T-cell (primary cell): ENCODE data around the gene PFDN5. TPM values are rescaled to one million over a fixed set of nuclear protein-coding genes. Genes with fewer than 3 reads are reported as not detected.

Source experiments
- ATAC-seq, 4 experiments: fragments of 200-7000 bp in 3 of 4; fragments of 150-1000 bp in 1 of 4; cut with Tn5 transposase; replicated peaks in 1 of 4; 1 replicate in 3 of 4; 2 replicates in 1 of 4; pipeline ENCODE4 v1.10.0; 2021; ENCODE audit warnings: moderate library complexity in 3 of 4, mild to moderate bottlenecking in 2 of 4, moderate number of reproducible peaks in 1 of 4
- CTCF ChIA-PET, 2 donors: fragments of 300-600 bp; sonication (Branson Sonifier 250); formaldehyde crosslinking; loops; one replicate each; lab custom pipeline; 2022; ENCODE audit warnings: antibody characterized with exemption in 2 of 2; lab: Charles Lee
- POLR2A ChIA-PET, 2 donors: fragments of 300-600 bp; sonication (Branson Sonifier 250); formaldehyde crosslinking; loops; one replicate each; lab custom pipeline; 2022; ENCODE audit warnings: antibody characterized with exemption in 2 of 2; lab: Charles Lee
- DNase-seq, 35 experiments: peaks; one replicate each; pipeline versions ENCODE4 v3.0.0 to v3.0.0-alpha.2; 2013 to 2023
- H3K27ac ChIP-seq: one replicate; pipeline ENCODE4 v1.5.1; 2013; ENCODE audit warnings: low read length
- H3K27me3 ChIP-seq, 2 experiments: replicated peaks in 1 of 2; 1 replicate in 1 of 2; 2 replicates in 1 of 2; pipeline versions ENCODE4 v1.6.1 to v1.7.0; 2013; ENCODE audit warnings: low read length in 1 of 2, mixed read lengths in 1 of 2; ENCODE audit not compliant: control insufficient read depth in 2 of 2, insufficient read depth in 2 of 2; ENCODE audit errors: extremely low read depth in 1 of 2
- H3K36me3 ChIP-seq, 2 donors: 1 replicate in 1 of 2; 2 replicates in 1 of 2; pipeline versions ENCODE4 v1.6.1 to v1.7.0; 2013; ENCODE audit warnings: low read length in 1 of 2; ENCODE audit not compliant: control insufficient read depth in 2 of 2, insufficient read depth in 1 of 2; ENCODE audit errors: extremely low read depth in 1 of 2
- H3K4me1 ChIP-seq, 2 experiments: 1 replicate in 1 of 2; 2 replicates in 1 of 2; pipeline versions ENCODE4 v1.6.1 to v1.7.0; 2013; ENCODE audit warnings: low read length in 2 of 2, mixed read lengths in 1 of 2; ENCODE audit not compliant: insufficient read depth in 2 of 2, control insufficient read depth in 1 of 2; ENCODE audit errors: extremely low read depth in 1 of 2
- H3K4me3 ChIP-seq, 2 donors: 1 replicate in 1 of 2; 2 replicates in 1 of 2; pipeline versions ENCODE4 v1.5.1 to v1.7.0; 2013; ENCODE audit warnings: mild to moderate bottlenecking in 2 of 2, low read length in 1 of 2, moderate library complexity in 1 of 2; ENCODE audit not compliant: control insufficient read depth in 1 of 2; ENCODE audit errors: extremely low read depth in 1 of 2
- H3K9me3 ChIP-seq: 2 replicates; pipeline ENCODE4 v1.7.0; 2013
- H3K27ac Mint-ChIP-seq, 2 donors: one replicate each; pipeline ENCODE4 v1.8.0; 2020 to 2021; ENCODE audit warnings: mild to moderate bottlenecking in 2 of 2, mixed read lengths in 2 of 2
- H3K27me3 Mint-ChIP-seq, 2 donors: one replicate each; pipeline ENCODE4 v1.8.0; 2021 to 2022; ENCODE audit warnings: mixed read lengths in 2 of 2
- H3K36me3 Mint-ChIP-seq: one replicate; pipeline ENCODE4 v1.8.0; 2021; ENCODE audit warnings: mixed read lengths
- H3K4me1 Mint-ChIP-seq, 3 donors: one replicate each; pipeline ENCODE4 v1.8.0; 2020 to 2022; ENCODE audit warnings: mixed read lengths in 3 of 3, mild to moderate bottlenecking in 1 of 3
- H3K4me3 Mint-ChIP-seq, 3 donors: one replicate each; pipeline ENCODE4 v1.8.0; 2020 to 2022; ENCODE audit warnings: mild to moderate bottlenecking in 3 of 3, mixed read lengths in 3 of 3, moderate library complexity in 3 of 3
- H3K9me3 Mint-ChIP-seq, 3 donors: one replicate each; pipeline ENCODE4 v1.8.0; 2020 to 2022; ENCODE audit warnings: mixed read lengths in 3 of 3
- WGBS: methylation state at CpG from one replicate; pipeline ENCODE4 v1.1.5; 2013; ENCODE audit warnings: missing lambda C conversion rate; ENCODE audit not compliant: insufficient coverage; 5-methylcytosine and 5-hydroxymethylcytosine counted together
- total RNA-seq, 35 experiments: library from RNA in 6 of 35; stranded (reverse) in 6 of 35; fragments of 120-200 nt in 1 of 35; gene quantifications; one replicate each; pipeline versions ENCODE4 v1.2.1 to v1.2.4 and lab custom pipeline; 2013 to 2026

The PFDN5 gene
- total RNA-seq, 5 donors from 2014 or later (not counting 1 experiment from before 2014, with no cell fraction given) = 591 to 643 (median 612) TPM

- DNase-seq (no peak), ATAC-seq (no peak)
- ChIA-PET POLR2A (no interaction called here), CTCF (interaction anchor here in 1 of 2 donors (2.5 kb wide), 1 partner anchor 23 kb away, joined by 26 read pairs; no protein-coding TSS in a partner anchor)
- Histone ChIP-seq H3K36me3 (no peaks in the 10 kb centered on the region), H3K4me3 (no peak overlapping the region), H3K4me1 (peaks cover 6 to 15% of the 10 kb centered on the region in 2 experiments), H3K27ac (no peak overlapping the region), H3K9me3 (no peaks in the 10 kb centered on the region), H3K27me3 (no peaks in the 10 kb centered on the region)
- Mint-ChIP-seq H3K4me3 (no peak overlapping the region), H3K27ac (no peak overlapping the region), H3K36me3 (no peaks in the 10 kb centered on the region), H3K27me3 (peaks cover 0 to 3% of the 10 kb centered on the region in 2 donors), H3K9me3 (no peaks in the 10 kb centered on the region), H3K4me1 (peaks cover 19 to 21% (median 20%) of the 10 kb centered on the region in 3 donors)
- 100% methylated on average over 1 of the region's 1 CpG for WGBS
Measured at GRCh38 chr12:53346491-53346890, 51.1 kb downstream of the PFDN5 start.

- H3K27ac Mint-ChIP-seq = no peak overlapping the region
- H3K4me3 Mint-ChIP-seq = no peak overlapping the region
- H3K36me3 Mint-ChIP-seq = no peaks in the 10 kb centered on the region
- Histone ChIP-seq H3K4me1 (peaks cover 6 to 22% of the 10 kb centered on the region in 2 experiments), H3K4me3 (no peak overlapping the region), H3K27ac (no peak overlapping the region), H3K27me3 (no peaks in the 10 kb centered on the region), H3K36me3 (no peaks in the 10 kb centered on the region), H3K9me3 (no peaks in the 10 kb centered on the region)
- ATAC-seq = no peak
- no peaks in the 10 kb centered on the region for H3K27me3 Mint-ChIP-seq
- WGBS = no CpG with 5 or more reads among the region's 4 CpGs
- DNase-seq = no peak
- ChIA-PET POLR2A (interaction anchor here in 1 of 2 donors (0.6 to 0.7 kb wide), 3 partner anchors 87 to 266 kb away, joined by 3 to 4 read pairs (median 4); no protein-coding TSS in a partner anchor), CTCF (interaction anchor here (0.5 to 1.2 kb wide), 5 partner anchors 19 to 139 kb away, joined by 3 to 5 read pairs (median 3); partner anchors contain the start of gene AAAS (in 1 of the 2))
- no peaks in the 10 kb centered on the region for H3K9me3 Mint-ChIP-seq
- peaks cover 25 to 27% (median 26%) of the 10 kb centered on the region in 3 donors for H3K4me1 Mint-ChIP-seq
Measured at GRCh38 chr12:53347905-53348304, 52.6 kb downstream of the PFDN5 start.

Other genes with a start within 250 kb of the PFDN5 start
- 1 to 10 TPM; 2.5 to 5.1 (median 3.0) TPM for gene TNS2, start 245.5 kb upstream of the PFDN5 start, total RNA-seq
- 10 to 100 TPM; 29.3 to 65.0 (median 58.2) TPM for gene SPRYD3, start 216.2 kb upstream of the PFDN5 start, total RNA-seq
- gene IGFBP6, start 197.9 kb upstream of the PFDN5 start, total RNA-seq = 1 to 10 TPM in 1 of 5 donors, under 1 TPM in 2, not detected in 2; 0.67 to 1.4 (median 0.79) TPM
- gene SOAT2, start 192.1 kb upstream of the PFDN5 start, total RNA-seq = 1 to 10 TPM in 2 of 5 donors, under 1 TPM in 3; 0.82 to 1.6 (median 0.89) TPM
- gene ZNF740, start 114.8 kb upstream of the PFDN5 start, total RNA-seq = 10 to 100 TPM; 36.4 to 94.2 (median 83.9) TPM
- 10 to 100 TPM; 48.6 to 69.6 (median 62.3) TPM for gene CSAD, start 114.6 kb upstream of the PFDN5 start, total RNA-seq
- gene ITGB7, start 88.3 kb upstream of the PFDN5 start, total RNA-seq = 100 to 1,000 TPM; 247 to 590 (median 469) TPM
- 10 to 100 TPM; 20.3 to 91.3 (median 74.2) TPM for gene RARG, start 63.3 kb upstream of the PFDN5 start, total RNA-seq
- 1 to 10 TPM; 1.2 to 2.5 (median 1.6) TPM for gene ESPL1, start 27.2 kb upstream of the PFDN5 start, total RNA-seq
- 10 to 100 TPM; 34.0 to 68.4 (median 63.9) TPM for gene MYG1, start 4.2 kb downstream of the PFDN5 start, total RNA-seq
- gene AAAS, start 26.1 kb downstream of the PFDN5 start, total RNA-seq = 10 to 100 TPM; 39.3 to 74.6 (median 66.2) TPM
- under 1 TPM in 1 of 5 donors, not detected in 4; 0.12 TPM for gene SP7, start 40.8 kb downstream of the PFDN5 start, total RNA-seq
- gene SP1, start 84.6 kb downstream of the PFDN5 start, total RNA-seq = 100 to 1,000 TPM in 2 of 5 donors, 10 to 100 TPM in 3; 72.7 to 109 (median 96.6) TPM
- under 1 TPM in 1 of 5 donors, not detected in 4; 0.19 TPM for gene AMHR2, start 128.3 kb downstream of the PFDN5 start, total RNA-seq
- gene PRR13, start 146.2 kb downstream of the PFDN5 start, total RNA-seq = 100 to 1,000 TPM; 175 to 215 (median 187) TPM
- 1,000 to 10,000 TPM in 2 of 5 donors, 100 to 1,000 TPM in 3; 707 to 1,066 (median 764) TPM for gene PCBP2, start 156.6 kb downstream of the PFDN5 start, total RNA-seq
- 10 to 100 TPM; 21.4 to 29.9 (median 25.9) TPM for gene MAP3K12, start 203.9 kb downstream of the PFDN5 start, total RNA-seq
- gene TARBP2, start 205.7 kb downstream of the PFDN5 start, total RNA-seq = 10 to 100 TPM; 31.4 to 44.7 (median 39.1) TPM
- not detected for gene NPFF, start 211.9 kb downstream of the PFDN5 start, total RNA-seq